ENCODE data around the gene RNF14. TPM values are rescaled to one million over a fixed set of nuclear protein-coding genes. Genes with fewer than 3 reads are reported as not detected.
A peak's percentile ranks its signal among the peaks of the same experiment; 100 is the strongest.

RNF14 gene
- total and polyA plus RNA-seq, 2 experiments from 2014 or later, result 8.9 to 19.0 TPM

GRCh38 chr5:141951332-141951781 lies 17.5 kb upstream of the RNF14 start:
- H3K27ac Mint-ChIP-seq, result no peak overlapping the region

More at GRCh38 chr5:141951332-141951781, 17.5 kb upstream of the RNF14 start:
- H3F3A ChIP-seq (replicated peaks; ENCODE audit: low read depth), result no peaks in the 10 kb centered on the region; the same call in 1 of the 2 replicates
- no peak for TF ChIP-seq EZH2 (IDR thresholded peaks at IDR 0.05; ENCODE audit: low read depth, unreplicated experiment)
- TF ChIP-seq POLR2AphosphoS5 (IDR thresholded peaks at IDR 0.05; ENCODE audit: low read depth), result no peak
- no peak for TF ChIP-seq STAT1 (IDR thresholded peaks at IDR 0.05; ENCODE audit: unreplicated experiment)
- no peak for TF ChIP-seq ZNF331 (CRISPR knock-in tag; IDR thresholded peaks at IDR 0.05; ENCODE audit: low read depth)
- no peak for TF ChIP-seq ETS1 (IDR thresholded peaks at IDR 0.05)
- 0 out of 2 replicates have a peak, but pooled peaks have one; percentile 13 for TF ChIP-seq CREB1 (CRISPR knock-in tag; IDR thresholded peaks at IDR 0.05; ENCODE audit: low read depth)
- TF ChIP-seq NANOG (IDR thresholded peaks at IDR 0.05; ENCODE audit: borderline replicate concordance), result no peak
- TF ChIP-seq REST (IDR thresholded peaks at IDR 0.05; ENCODE audit: unreplicated experiment), result no peak
- no peak for TF ChIP-seq ZNF462 (CRISPR knock-in tag; IDR thresholded peaks at IDR 0.05)
- peak; percentile 74 to 77 for TF ChIP-seq CTCF (conservative IDR thresholded peaks at IDR 0.05; ENCODE audit: low read depth in 2 of 2)
- TF ChIP-seq EZH2phosphoT487 (IDR thresholded peaks at IDR 0.05; ENCODE audit: unreplicated experiment), result no peak
- no peaks in the 10 kb centered on the region for H3K27me3 ChIP-seq (ENCODE audit: insufficient read depth)
- Mint-ChIP-seq H3K4me1 (peaks cover 18% of the 10 kb centered on the region), H3K36me3 (ENCODE audit: low read depth) (no peaks in the 10 kb centered on the region), H3K27me3 (ENCODE audit: insufficient read depth, low read depth, poor library complexity) (peaks cover 2% of the 10 kb centered on the region), H3K4me3 (no peak overlapping the region; the same call in 2 of the 3 replicates), H3K9me3 (no peaks in the 10 kb centered on the region)
- H3K4me3 ChIP-seq, result no peak overlapping the region
- H3K79me2 ChIP-seq (replicated peaks; ENCODE audit: insufficient read depth), result no peaks in the 10 kb centered on the region
- H2AFZ ChIP-seq, result 0 out of 2 replicates have a peak overlapping the region, but pooled peaks have one; percentile 33
- no peaks in the 10 kb centered on the region for H3K9me2 ChIP-seq (ENCODE audit: insufficient read depth)
- H3K4me2 ChIP-seq, result peak overlapping the region; percentile 32; the same call in 1 of the 2 replicates
- DNase-seq (ENCODE audit: low spot score), result peak; percentile 86
- H3K4me1 ChIP-seq (ENCODE audit: insufficient read depth), result peaks cover 9% of the 10 kb centered on the region; the same call in 1 of the 2 replicates
- no peaks in the 10 kb centered on the region for H4K20me1 ChIP-seq (replicated peaks; ENCODE audit: insufficient read depth)
- no peak overlapping the region for H3K27ac ChIP-seq (ENCODE audit: low read depth)
- ATAC-seq, result peak; percentile 97
- no peaks in the 10 kb centered on the region for H3K36me3 ChIP-seq (ENCODE audit: insufficient read depth)
